Measurements from ENCODE around the gene PI16. TPM values are rescaled to one million over a fixed set of nuclear protein-coding genes. Genes with fewer than 3 reads are reported as not detected.
A peak's percentile ranks its signal among the peaks of the same experiment; 100 is the strongest.

Gene PI16
- total RNA-seq, 1 donor from 2014 or later, result 16.1 TPM

DNA sequence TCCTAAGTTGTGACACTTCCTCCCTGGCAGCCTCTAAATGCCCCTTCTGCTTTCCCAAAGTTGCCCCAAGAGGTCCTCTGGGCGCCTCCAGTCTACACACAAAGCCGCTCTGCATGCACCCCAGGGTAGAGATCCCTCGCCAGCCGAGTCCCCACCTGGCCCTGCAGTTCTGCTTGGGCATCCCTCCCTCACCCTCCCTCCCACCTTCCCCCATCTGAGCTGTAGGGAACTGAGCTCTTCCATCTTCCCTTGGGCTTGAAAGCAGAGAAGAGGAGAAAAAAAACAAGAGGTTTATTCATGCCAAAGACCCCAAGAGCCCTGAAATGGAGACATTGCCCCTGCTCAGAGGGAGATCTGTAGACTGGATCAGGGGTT lies 45.2 kb downstream of the PI16 start:
- DNase-seq (ENCODE audit: low spot score), result no peak

DNA sequence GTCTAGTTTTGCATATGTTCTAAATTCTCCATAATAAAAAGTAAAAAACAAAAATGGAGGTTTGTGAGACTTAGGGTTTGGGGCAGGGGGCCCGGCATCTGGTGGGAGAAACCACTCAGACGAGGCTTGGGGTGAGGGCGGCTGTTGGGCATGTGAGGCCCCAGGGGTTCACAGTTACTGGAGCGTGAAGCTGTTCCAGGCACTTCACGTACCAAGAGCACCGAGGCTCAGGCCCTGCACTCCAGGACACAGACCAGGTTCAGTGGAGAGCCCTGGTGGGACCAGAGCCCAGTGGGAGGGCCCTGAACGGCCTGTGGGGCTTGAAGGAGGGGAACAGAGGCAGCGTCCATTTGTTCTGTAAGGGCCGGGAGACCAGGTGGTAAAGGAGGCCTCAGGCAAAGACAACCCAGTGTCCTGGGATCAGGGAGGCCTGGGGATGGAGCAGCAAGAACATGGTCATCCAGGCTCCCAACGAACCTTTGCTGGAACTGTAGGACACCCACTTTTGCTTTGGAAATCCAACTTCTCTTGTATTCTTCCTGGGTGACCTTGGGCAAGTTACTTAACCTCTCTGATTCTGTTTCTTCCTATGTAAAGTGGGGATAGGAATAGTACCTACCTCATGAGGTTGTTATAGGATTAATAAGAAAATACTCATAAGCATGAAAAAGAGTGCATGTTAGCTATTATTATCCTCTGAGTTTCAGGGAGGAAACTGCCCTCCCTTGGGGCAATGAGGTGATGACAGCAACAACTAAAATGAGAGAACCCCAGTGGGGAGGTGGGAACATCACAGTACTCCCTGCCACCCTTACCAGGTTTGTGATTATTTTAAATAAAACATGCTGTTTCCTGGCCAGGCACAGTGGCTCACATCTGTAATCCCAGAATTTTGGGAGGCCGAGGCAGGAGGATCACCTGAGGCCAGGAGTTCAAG lies 49.8 kb downstream of the PI16 start:
- DNase-seq (ENCODE audit: low spot score), result no peak

DNA sequence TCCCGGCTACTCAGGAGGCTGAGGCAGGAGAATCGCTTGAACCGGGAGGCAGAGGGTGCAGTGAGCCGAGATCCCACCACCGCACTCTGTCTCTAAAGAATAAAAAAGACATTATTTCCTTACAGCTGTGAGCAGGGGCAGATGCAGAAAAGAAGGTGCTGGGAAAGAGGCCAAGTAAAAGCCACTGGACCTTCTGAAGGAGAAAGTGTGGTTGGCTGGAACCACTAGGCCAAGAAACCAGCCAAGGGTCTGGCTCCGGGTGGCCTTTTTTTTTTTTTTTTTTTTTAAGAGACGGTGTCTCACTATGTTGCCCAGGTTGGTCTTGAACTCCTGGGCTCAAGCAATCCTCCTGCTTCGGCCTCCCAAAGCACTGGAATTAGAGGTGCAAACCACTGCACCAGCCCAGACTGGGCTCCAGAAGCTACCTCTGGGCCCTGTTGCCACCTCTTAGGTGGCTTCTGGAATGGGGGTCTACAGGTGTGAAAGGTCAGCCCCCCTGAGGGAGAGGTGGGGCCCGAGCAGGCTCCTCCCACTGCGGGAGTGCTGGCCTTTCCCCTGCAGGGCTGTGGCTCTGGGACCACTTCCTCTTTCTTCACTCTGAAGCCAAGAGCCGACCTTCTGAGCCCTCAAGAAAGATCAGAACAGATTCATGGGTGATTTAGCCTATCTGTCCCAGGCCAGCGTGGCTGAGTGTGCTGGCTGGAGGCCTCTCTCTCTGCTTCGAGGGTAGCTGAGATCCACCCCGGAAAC lies 50.7 kb downstream of the PI16 start, which contains the start of gene FGD2:
FGD2 (plus strand) TSS at position 595 of the 750 bp plus-strand sequence. CDS start 163 bp downstream, outside the sequence.
- no peak for DNase-seq (ENCODE audit: low spot score)

DNA sequence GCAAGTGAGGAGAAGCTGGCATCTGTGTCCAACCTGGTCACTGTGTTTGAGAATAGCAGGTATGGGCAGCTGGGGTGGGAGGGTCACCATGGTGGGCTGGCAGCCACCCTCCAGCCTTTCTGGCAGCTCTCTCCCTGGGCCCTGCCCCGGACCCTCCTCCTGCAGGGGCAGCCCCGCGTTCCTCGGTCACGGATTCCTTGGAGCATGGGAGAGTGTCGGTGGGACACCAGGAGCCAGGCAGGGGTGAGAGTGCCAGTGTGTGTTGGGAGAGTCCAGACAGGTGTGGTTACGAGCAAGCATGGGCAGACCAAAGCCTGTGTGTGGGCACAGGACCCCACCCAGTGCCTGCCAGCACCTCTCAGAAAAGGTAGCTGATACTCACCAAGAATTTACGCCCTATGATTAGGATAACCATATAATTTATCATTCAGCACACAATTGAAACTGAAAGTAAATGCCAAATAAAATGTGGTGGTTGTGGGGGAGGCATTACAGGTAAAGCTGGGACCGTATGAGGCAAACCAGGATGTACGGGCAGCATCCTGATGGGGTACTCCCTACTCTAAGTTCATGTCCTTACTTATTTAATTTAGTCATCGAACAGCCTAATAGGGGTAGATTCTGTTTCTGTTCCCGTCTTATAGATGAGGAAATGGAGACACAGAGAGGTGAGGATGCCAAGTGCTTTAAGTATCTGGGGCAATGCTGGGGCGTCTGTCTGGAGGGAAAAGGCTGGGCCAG lies 51.5 kb downstream of the PI16 start:
- no peak for DNase-seq (ENCODE audit: low spot score)

DNA sequence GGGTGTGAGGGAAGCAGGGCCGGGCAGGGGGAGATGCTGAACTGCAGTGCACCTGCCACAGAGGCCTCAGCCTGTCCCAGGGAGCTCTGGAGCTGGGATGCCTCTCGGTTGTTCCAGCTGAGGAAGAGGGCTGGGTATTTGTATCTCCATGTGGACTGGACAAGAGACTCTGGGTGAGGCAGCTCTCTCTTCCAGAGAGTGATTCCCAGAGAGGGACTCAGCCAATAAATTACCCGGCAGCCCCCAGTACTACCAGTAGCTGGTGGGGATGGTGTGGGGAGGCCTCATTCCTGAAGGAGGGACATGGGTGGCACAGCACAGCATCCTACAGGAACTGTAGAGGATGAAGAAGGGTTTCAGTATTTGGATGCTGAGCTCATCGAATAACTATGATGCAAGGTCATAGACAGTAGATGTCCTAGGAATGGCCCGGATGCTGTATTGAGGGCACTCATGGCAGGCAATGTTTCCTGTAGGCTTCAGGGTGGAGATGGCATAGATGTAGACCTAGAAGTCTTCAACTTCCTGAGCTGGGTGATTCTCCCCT lies 52.3 kb downstream of the PI16 start:
- no peak for DNase-seq (ENCODE audit: low spot score)

DNA sequence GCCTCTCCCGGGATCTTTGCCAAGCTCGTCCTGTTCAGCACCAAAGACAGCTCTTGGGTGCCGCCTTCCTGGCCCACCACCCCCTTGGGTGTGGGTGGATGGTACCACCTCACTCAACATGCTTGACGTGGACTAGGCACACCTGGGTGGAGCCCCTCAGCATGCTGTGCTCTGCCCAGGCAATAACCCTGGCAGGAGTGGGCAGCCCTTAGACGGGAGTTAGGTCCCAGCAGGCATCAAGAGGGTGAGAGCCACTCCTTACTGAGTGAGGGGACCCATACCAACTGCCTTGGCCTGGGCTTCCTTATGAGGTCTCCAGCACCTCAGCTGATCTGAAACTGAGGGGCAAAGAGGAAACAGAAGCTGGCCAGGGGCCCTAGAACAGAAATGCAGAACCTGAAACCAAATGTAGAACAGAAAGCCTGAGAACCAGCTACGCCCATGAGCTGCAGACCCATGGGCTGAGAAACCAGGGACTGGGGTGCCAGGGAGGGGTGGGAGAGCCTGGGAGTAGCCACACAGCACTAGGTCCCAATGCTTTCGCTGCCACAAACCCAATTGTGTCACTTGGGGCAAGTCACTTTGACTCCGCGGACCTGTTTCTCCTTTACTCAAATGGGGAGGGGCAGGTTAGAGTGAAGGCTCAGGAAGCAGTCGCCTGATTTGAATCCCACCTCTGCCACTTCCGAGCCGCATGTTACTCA lies 53.0 kb downstream of the PI16 start:
- peak; percentile 45 for DNase-seq (ENCODE audit: low spot score)

DNA sequence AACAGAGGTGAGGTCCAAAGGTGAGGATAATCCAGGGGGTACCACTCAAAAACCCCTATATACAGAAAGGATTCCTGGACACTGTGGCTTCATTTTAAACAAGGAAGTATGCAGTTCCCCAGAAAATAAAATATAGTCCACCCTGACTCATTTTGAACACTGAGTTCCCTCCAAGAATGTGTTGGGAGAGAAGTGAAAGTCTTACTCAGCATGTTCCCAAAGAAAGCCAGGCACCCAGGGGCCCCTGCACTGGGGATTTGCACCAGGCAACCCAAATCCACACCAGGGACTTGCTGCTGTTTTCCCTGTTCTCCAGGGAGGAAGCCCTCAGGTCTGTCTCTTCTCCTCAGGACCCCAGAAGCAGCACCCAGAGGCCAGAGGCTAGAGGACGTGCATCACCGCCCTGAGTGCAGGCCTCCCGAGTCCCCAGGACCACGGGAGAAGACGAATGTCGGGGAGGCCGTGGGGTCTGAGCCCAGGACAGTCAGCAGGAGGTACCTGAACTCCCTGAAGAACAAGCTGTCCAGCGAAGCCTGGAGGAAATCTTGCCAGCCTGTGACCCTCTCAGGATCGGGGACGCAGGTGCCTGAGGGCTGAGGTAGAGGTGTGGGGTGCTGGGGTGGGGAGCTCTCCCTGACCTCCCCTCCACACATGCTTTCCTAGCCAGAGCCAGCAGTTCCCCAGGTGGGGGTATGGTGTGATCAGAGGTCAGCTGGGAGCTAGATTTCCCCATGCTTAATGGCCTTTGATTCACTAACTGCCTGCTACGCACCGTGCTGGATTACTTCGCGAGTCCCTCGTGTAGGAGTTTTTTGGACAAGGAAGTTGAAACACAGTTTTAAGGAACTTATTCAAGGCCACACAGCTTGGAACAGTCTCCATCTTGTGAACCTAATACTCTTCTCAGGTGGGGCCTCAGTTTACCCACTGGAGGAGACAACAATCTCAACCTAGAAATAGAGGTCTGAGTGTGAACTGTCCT lies 54.2 kb downstream of the PI16 start:
- DNase-seq (ENCODE audit: low spot score), result peak; percentile 56

DNA sequence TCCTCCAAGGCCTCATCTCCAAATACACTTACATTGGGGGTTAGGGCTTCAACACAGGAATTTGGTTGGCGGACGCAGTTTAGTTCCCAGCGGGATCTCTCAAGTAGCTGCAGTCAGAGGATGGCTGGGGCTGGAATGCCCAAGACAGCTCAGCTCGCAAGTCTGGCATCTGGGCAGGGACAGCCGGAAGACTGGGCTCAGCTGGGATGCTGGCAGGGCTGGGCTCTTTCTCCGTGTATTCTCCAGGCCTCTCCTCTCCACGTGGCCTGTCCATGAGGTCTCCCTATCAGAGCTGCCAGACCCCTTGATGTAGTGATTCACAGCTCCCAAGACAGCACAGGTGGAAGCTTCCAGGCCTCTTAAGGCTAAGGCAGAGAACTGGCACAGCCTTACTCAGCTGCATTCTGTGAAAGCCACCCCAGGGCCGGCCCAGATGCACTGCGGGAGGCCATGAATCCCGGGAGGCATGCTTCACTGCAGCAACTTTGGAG lies 55.9 kb downstream of the PI16 start:
- no peak for DNase-seq (ENCODE audit: low spot score)

DNA sequence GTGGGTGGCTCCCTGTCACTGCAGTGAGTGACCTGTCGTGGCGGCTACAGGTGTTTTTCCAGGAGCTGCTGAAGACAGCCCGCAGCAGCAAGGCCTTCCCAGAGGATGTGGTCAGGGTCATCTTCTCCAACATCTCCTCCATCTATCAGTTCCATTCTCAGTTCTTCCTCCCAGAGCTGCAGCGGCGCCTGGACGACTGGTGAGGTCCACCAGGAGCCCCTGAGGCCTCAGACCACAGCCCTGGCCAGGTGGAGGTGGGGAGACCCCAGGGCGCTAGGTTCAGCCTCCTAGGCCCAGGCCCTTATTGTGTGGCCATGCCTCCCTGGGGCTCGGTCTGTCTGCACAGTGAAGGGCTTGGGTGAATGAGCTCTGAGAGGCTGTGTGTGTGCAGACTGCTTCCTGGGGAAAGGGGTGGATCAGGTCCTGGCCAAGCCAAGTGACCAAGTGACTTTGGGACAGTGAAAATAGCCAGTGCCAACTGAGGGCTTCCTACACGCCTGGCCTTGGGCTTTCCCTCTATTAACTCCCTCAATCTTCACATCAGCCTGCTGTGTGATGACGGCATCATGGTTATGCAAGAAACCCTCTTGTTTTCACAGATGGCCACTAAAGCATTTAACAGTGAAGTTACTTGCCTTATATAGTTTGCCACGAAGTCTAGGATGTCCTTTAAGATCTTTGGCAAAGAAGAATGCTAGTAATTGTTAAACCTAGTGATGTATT lies 57.3 kb downstream of the PI16 start:
- no peak for DNase-seq (ENCODE audit: low spot score)

DNA sequence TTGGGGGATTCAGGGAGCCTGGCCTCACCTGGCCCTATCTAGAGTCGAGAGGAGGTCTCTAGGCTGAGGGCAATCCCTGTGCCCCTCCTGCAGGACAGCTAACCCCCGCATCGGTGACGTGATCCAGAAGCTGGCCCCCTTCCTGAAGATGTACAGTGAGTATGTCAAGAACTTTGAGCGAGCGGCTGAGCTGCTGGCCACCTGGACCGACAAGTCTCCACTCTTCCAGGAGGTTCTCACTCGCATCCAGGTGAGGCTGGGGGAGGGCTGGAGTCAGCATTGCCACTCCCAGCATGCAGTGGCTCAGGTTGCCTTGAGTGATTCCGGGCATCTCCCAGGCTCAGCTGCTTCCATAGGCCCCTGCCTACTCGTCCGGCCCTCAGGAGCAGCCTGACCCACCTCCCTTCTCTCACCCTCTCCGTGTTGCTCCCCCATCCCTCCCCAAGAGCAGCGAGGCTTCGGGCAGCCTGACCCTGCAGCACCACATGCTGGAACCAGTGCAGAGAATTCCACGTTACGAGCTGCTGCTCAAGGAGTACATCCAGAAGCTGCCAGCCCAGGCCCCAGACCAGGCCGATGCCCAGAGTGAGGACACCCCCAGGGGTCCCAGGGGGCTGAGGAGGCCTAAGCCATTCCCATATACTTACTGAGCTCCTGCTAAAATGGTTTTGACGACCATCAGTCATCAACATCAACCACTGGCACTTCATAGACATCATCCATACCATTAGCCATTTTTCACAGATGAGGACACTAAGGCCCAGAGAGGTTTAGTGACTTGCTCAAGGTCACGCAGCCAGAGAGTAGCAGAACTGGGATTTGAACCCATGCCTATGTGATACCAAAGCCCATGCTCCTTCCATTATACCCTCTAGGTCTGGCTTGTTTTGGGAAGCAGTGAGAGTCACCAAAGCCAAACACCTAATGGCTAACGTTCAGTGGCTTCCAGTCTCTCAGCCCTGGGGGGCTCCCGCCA lies 59.3 kb downstream of the PI16 start:
- no peak for DNase-seq (ENCODE audit: low spot score)

Other genes with a start within 250 kb of the PI16 start
- gene CPNE5, start 115.3 kb upstream of the PI16 start, total RNA-seq (ENCODE audit: insufficient read depth, low replicate concordance), result 16.9 TPM
- gene PPIL1, start 79.9 kb upstream of the PI16 start, total RNA-seq (ENCODE audit: insufficient read depth, low replicate concordance), result 28.6 TPM
- gene C6orf89, start 68.8 kb upstream of the PI16 start, total RNA-seq (ENCODE audit: insufficient read depth, low replicate concordance), result 40.2 TPM
- 267 TPM for gene MTCH1, start 31.5 kb downstream of the PI16 start, total RNA-seq (ENCODE audit: insufficient read depth, low replicate concordance)
- 6.5 TPM for gene FGD2, start 50.9 kb downstream of the PI16 start, total RNA-seq (ENCODE audit: insufficient read depth, low replicate concordance)
- gene PIM1, start 215.4 kb downstream of the PI16 start, total RNA-seq (ENCODE audit: insufficient read depth, low replicate concordance), result 52.0 TPM